Lung (tissue), 12 donors: ENCODE results near the gene ANKRD6. TPM values are rescaled to one million over a fixed set of nuclear protein-coding genes. Genes with fewer than 3 reads are reported as not detected.

Experiments
- ATAC-seq: fragments of 200-7000 bp; cut with Tn5 transposase; one replicate; pipeline ENCODE4 v1.9.1; 2020; ENCODE audit warnings: moderate number of reproducible peaks; ENCODE audit not compliant: insufficient read depth, low FRiP score
- DNase-seq, 3 donors: peaks; one replicate each; pipeline ENCODE4 v3.0.0-alpha.2; 2013 to 2017
- H3K27ac ChIP-seq, 2 donors: one replicate each; pipeline ENCODE4 v1.5.1; 2013; ENCODE audit warnings: mild to moderate bottlenecking in 2 of 2, moderate library complexity in 2 of 2, control low read depth in 1 of 2, inconsistent platforms in 1 of 2, low read depth in 1 of 2, low read length in 1 of 2
- H3K27me3 ChIP-seq, 3 donors: one replicate each; pipeline ENCODE4 v1.5.1; 2013; ENCODE audit warnings: low read length in 2 of 3; ENCODE audit not compliant: control insufficient read depth in 3 of 3, insufficient read depth in 3 of 3
- H3K36me3 ChIP-seq, 4 donors: one replicate each; pipeline ENCODE4 v1.5.1; 2013; ENCODE audit warnings: low read length in 4 of 4, mild to moderate bottlenecking in 1 of 4, moderate library complexity in 1 of 4; ENCODE audit not compliant: control insufficient read depth in 4 of 4, insufficient read depth in 4 of 4
- H3K4me1 ChIP-seq, 5 donors: one replicate each; pipeline ENCODE4 v1.5.1; 2013; ENCODE audit warnings: low read length in 5 of 5, mild to moderate bottlenecking in 2 of 5, moderate library complexity in 1 of 5; ENCODE audit not compliant: control insufficient read depth in 5 of 5, insufficient read depth in 5 of 5
- H3K4me3 ChIP-seq: one replicate; pipeline ENCODE4 v1.5.1; 2013; ENCODE audit warnings: mild to moderate bottlenecking, control low read depth, moderate library complexity
- H3K9ac ChIP-seq, 2 donors: one replicate each; pipeline ENCODE4 v1.5.1; 2013; ENCODE audit warnings: low read length in 2 of 2, control low read depth in 1 of 2; ENCODE audit not compliant: insufficient read depth in 1 of 2
- H3K9me3 ChIP-seq, 4 donors: one replicate each; pipeline ENCODE4 v1.5.1; 2013; ENCODE audit warnings: low read length in 3 of 4, mild to moderate bottlenecking in 1 of 4, moderate library complexity in 1 of 4; ENCODE audit not compliant: control insufficient read depth in 4 of 4, insufficient read depth in 3 of 4
- CTCF ChIP-seq: IDR thresholded peaks from 2 replicates; pipeline ENCODE4 v1.5.1; 2012; ENCODE audit warnings: mild to moderate bottlenecking; ENCODE audit errors: control extremely low read depth, extremely low read depth
- WGBS, 2 donors: extraction: QIAGEN DNeasy Blood & Tissue Kit; methylation state at CpG; one replicate each; pipeline ENCODE4 v1.1.7; 2013; 5-methylcytosine and 5-hydroxymethylcytosine counted together
- polyA plus RNA-seq, 2 donors: library from polyadenylated mRNA; stranded (reverse); fragments of 200-250 nt; gene quantifications; one replicate each; pipeline ENCODE4 v1.2.1, GENCODE V29; 2013
- total RNA-seq, 2 donors: library from RNA; depleted of rRNA in 1 of 2; stranded (reverse); fragments of >200 nt in 1 of 2; gene quantifications; one replicate each; pipeline ENCODE4 v1.2.1, GENCODE V29; 2014 to 2021
- donor health status: control.
- donor health status: control.
- donor health status: Bipolar disorder and iron deficiency.
- donor health status: healthy.
- donor health status: DM: yes; HTN: yes; CAD: no.

The ANKRD6 gene
- total and polyA plus RNA-seq, 4 donors, result 4.4 to 29.4 (median 16.0) TPM

GRCh38 chr6:89580997-89581666 is 148.2 kb downstream of the ANKRD6 start:
- ATAC-seq, result no peak
- peaks cover 0 to 2% (median 0%) of the 10 kb centered on the region in 4 donors for H3K9me3 ChIP-seq
- WGBS, 2 donors, result 84 to 96% methylated on average over 3 of the region's 3 CpGs

GRCh38 chr6:89581689-89582088 is 148.7 kb downstream of the ANKRD6 start:
- no peak for TF ChIP-seq CTCF
- Histone ChIP-seq H3K27me3 (no peaks in the 10 kb centered on the region), H3K4me3 (no peak overlapping the region), H3K9ac (no peak overlapping the region), H3K4me1 (peaks cover 0 to 1% (median 0%) of the 10 kb centered on the region in 5 donors), H3K36me3 (peaks cover 0 to 1% (median 0%) of the 10 kb centered on the region in 4 donors), H3K9me3 (peaks cover 0 to 2% (median 0%) of the 10 kb centered on the region in 4 donors), H3K27ac (no peak overlapping the region)
- DNase-seq (no peak), ATAC-seq (no peak)
- WGBS, 2 donors, result 90 to 95% methylated on average over 4 of the region's 4 CpGs

More at GRCh38 chr6:89580997-89581666, 148.2 kb downstream of the ANKRD6 start:
- Histone ChIP-seq H3K36me3 (peaks cover 0 to 2% (median 0%) of the 10 kb centered on the region in 4 donors), H3K27me3 (no peaks in the 10 kb centered on the region), H3K4me1 (peaks cover 0 to 1% (median 0%) of the 10 kb centered on the region in 5 donors), H3K4me3 (no peak overlapping the region), H3K27ac (no peak overlapping the region), H3K9ac (no peak overlapping the region)
- TF ChIP-seq CTCF, result no peak
- DNase-seq, result no peak

- Histone ChIP-seq H3K9ac (no peak overlapping the region), H3K4me1 (peaks cover 0 to 1% (median 0%) of the 10 kb centered on the region in 5 donors), H3K27me3 (no peaks in the 10 kb centered on the region), H3K36me3 (peaks cover 0 to 1% (median 0%) of the 10 kb centered on the region in 4 donors), H3K4me3 (no peak overlapping the region), H3K27ac (no peak overlapping the region), H3K9me3 (peaks cover 0 to 2% (median 0%) of the 10 kb centered on the region in 4 donors)
- no peak for TF ChIP-seq CTCF
- no peak for DNase-seq
- 78 to 88% methylated on average over 4 of the region's 4 CpGs for WGBS, 2 donors
- no peak for ATAC-seq
Observed at GRCh38 chr6:89582669-89583325, 149.8 kb downstream of the ANKRD6 start.
